GM23338 (cell line): ENCODE measurements around the gene SSH2. TPM values are rescaled to one million over a fixed set of nuclear protein-coding genes. Genes with fewer than 3 reads are reported as not detected.

Source experiments
- ATAC-seq: fragments of 200-7000 bp; cut with Tn5 transposase; 3 replicates; pipeline ENCODE4 v1.9.1; 2020
- DNase-seq: peaks from one replicate; pipeline ENCODE4 v3.0.0-alpha.2; 2015; ENCODE audit warnings: low spot score
- H2AFZ ChIP-seq: fragments of 200-600 bp; sonication (generic); 2 replicates; pipeline ENCODE4 v1.8.0; 2016; ENCODE audit warnings: antibody characterized with exemption, mild to moderate bottlenecking, moderate library complexity
- H3F3A ChIP-seq: fragments of 200-600 bp; sonication (generic); replicated peaks from 2 replicates; pipeline ENCODE4 v1.8.0; 2017; ENCODE audit warnings: antibody characterized with exemption, mixed run types, low read depth
- H3K27ac ChIP-seq: fragments of 200-600 bp; sonication (generic); 2 replicates; pipeline ENCODE4 v1.6.1; 2016; ENCODE audit warnings: low read depth
- H3K27me3 ChIP-seq: fragments of 200-600 bp; sonication (generic); 2 replicates; pipeline ENCODE4 v1.8.0; 2016; ENCODE audit warnings: mild to moderate bottlenecking, mixed run types, moderate library complexity; ENCODE audit not compliant: insufficient read depth
- H3K36me3 ChIP-seq: fragments of 200-600 bp; sonication (generic); 2 replicates; pipeline ENCODE4 v1.8.0; 2016; ENCODE audit warnings: mild to moderate bottlenecking; ENCODE audit not compliant: insufficient read depth
- H3K4me1 ChIP-seq: fragments of 200-600 bp; sonication (generic); 2 replicates; pipeline ENCODE4 v1.8.0; 2016; ENCODE audit warnings: mild to moderate bottlenecking, moderate library complexity; ENCODE audit not compliant: insufficient read depth
- H3K4me2 ChIP-seq: fragments of 200-600 bp; sonication (generic); 2 replicates; pipeline ENCODE4 v1.7.1; 2017; ENCODE audit warnings: mixed run types
- H3K4me3 ChIP-seq: fragments of 200-600 bp; sonication (generic); 2 replicates; pipeline ENCODE4 v1.6.1; 2016; ENCODE audit warnings: mixed run types
- H3K79me2 ChIP-seq: fragments of 200-600 bp; sonication (generic); replicated peaks from 2 replicates; pipeline ENCODE4 v1.8.0; 2017; ENCODE audit warnings: mild to moderate bottlenecking; ENCODE audit not compliant: insufficient read depth
- H3K9me2 ChIP-seq: fragments of 200-600 bp; sonication (generic); 2 replicates; pipeline ENCODE4 v1.8.0; 2017; ENCODE audit not compliant: insufficient read depth
- H4K20me1 ChIP-seq: fragments of 200-600 bp; sonication (generic); replicated peaks from 2 replicates; pipeline ENCODE4 v1.8.0; 2017; ENCODE audit warnings: mild to moderate bottlenecking; ENCODE audit not compliant: insufficient read depth
- H3K27ac Mint-ChIP-seq: 2 replicates; pipeline ENCODE4 v1.8.0; 2020; ENCODE audit warnings: inconsistent platforms, mild to moderate bottlenecking, moderate library complexity, mixed read lengths
- H3K27me3 Mint-ChIP-seq: 3 replicates; pipeline ENCODE4 v1.8.0; 2022; ENCODE audit warnings: low read depth, mild to moderate bottlenecking, moderate library complexity, mixed read lengths, inconsistent platforms; ENCODE audit not compliant: insufficient read depth, poor library complexity
- H3K36me3 Mint-ChIP-seq: 3 replicates; pipeline ENCODE4 v1.8.0; 2021; ENCODE audit warnings: low read depth, mild to moderate bottlenecking, inconsistent platforms, moderate library complexity, mixed read lengths
- H3K4me1 Mint-ChIP-seq: 3 replicates; pipeline ENCODE4 v1.8.0; 2020; ENCODE audit warnings: mild to moderate bottlenecking, inconsistent platforms, mixed read lengths
- H3K4me3 Mint-ChIP-seq: 3 replicates; pipeline ENCODE4 v1.8.0; 2021; ENCODE audit warnings: moderate library complexity, mild to moderate bottlenecking, inconsistent platforms, mixed read lengths
- H3K9me3 Mint-ChIP-seq: 3 replicates; pipeline ENCODE4 v1.8.0; 2020; ENCODE audit warnings: moderate library complexity, mild to moderate bottlenecking, inconsistent platforms, mixed read lengths
- CREB1 ChIP-seq: fragments of 250-450 bp; sonication (Bioruptor Pico); IDR thresholded peaks from 2 replicates; pipeline ENCODE4 v1.5.0; 2020; ENCODE audit warnings: low read depth, mild to moderate bottlenecking, moderate library complexity
- JUNB ChIP-seq: IDR thresholded peaks from one replicate; pipeline ENCODE4 v1.6.1; 2016; ENCODE audit warnings: antibody characterized with exemption; ENCODE audit not compliant: unreplicated experiment
- STAT1 ChIP-seq: IDR thresholded peaks from one replicate; pipeline ENCODE4 v1.6.1; 2016; ENCODE audit warnings: antibody characterized with exemption; ENCODE audit not compliant: unreplicated experiment
- ZNF331 ChIP-seq: fragments of 250-450 bp; sonication (Bioruptor Pico); IDR thresholded peaks from 2 replicates; pipeline ENCODE4 v1.5.0; 2020; ENCODE audit warnings: low read depth, mild to moderate bottlenecking, moderate library complexity
- polyA plus RNA-seq: library from polyadenylated mRNA; unstranded; fragments of >200 nt; fragmentation: Nextera tagmentation; extraction: Ambion mirVana; gene quantifications from 2 replicates; pipeline ENCODE4 v1.2.1, GENCODE V29; 2016
- total RNA-seq: library from RNA; depleted of rRNA; stranded (reverse); fragments of >200 nt; shearing (Covaris generic); gene quantifications from 2 replicates; pipeline ENCODE4 v1.2.3, GENCODE V29; 2014
- TF ChIP-seq, protein P1 (sequence below): fragments of 250-450 bp; sonication (Bioruptor Pico); IDR thresholded peaks from 2 replicates; pipeline ENCODE4 v1.5.0; 2020; ENCODE audit warnings: mild to moderate bottlenecking, moderate library complexity
- TF ChIP-seq, protein P2 (sequence below), 2 experiments: fragments of 200-600 bp in 1 of 2; sonication (generic) in 1 of 2; conservative IDR thresholded peaks; 2 replicates each; pipeline versions ENCODE4 v1.5.1 to v1.6.1; 2016 to 2017; ENCODE audit warnings: antibody characterized with exemption in 2 of 2, low read depth in 2 of 2, mild to moderate bottlenecking in 2 of 2, moderate library complexity in 1 of 2

The SSH2 gene
- total and polyA plus RNA-seq, 2 experiments from 2014 or later: 9.9 to 12.1 TPM

- TF ChIP-seq, protein P1, sequence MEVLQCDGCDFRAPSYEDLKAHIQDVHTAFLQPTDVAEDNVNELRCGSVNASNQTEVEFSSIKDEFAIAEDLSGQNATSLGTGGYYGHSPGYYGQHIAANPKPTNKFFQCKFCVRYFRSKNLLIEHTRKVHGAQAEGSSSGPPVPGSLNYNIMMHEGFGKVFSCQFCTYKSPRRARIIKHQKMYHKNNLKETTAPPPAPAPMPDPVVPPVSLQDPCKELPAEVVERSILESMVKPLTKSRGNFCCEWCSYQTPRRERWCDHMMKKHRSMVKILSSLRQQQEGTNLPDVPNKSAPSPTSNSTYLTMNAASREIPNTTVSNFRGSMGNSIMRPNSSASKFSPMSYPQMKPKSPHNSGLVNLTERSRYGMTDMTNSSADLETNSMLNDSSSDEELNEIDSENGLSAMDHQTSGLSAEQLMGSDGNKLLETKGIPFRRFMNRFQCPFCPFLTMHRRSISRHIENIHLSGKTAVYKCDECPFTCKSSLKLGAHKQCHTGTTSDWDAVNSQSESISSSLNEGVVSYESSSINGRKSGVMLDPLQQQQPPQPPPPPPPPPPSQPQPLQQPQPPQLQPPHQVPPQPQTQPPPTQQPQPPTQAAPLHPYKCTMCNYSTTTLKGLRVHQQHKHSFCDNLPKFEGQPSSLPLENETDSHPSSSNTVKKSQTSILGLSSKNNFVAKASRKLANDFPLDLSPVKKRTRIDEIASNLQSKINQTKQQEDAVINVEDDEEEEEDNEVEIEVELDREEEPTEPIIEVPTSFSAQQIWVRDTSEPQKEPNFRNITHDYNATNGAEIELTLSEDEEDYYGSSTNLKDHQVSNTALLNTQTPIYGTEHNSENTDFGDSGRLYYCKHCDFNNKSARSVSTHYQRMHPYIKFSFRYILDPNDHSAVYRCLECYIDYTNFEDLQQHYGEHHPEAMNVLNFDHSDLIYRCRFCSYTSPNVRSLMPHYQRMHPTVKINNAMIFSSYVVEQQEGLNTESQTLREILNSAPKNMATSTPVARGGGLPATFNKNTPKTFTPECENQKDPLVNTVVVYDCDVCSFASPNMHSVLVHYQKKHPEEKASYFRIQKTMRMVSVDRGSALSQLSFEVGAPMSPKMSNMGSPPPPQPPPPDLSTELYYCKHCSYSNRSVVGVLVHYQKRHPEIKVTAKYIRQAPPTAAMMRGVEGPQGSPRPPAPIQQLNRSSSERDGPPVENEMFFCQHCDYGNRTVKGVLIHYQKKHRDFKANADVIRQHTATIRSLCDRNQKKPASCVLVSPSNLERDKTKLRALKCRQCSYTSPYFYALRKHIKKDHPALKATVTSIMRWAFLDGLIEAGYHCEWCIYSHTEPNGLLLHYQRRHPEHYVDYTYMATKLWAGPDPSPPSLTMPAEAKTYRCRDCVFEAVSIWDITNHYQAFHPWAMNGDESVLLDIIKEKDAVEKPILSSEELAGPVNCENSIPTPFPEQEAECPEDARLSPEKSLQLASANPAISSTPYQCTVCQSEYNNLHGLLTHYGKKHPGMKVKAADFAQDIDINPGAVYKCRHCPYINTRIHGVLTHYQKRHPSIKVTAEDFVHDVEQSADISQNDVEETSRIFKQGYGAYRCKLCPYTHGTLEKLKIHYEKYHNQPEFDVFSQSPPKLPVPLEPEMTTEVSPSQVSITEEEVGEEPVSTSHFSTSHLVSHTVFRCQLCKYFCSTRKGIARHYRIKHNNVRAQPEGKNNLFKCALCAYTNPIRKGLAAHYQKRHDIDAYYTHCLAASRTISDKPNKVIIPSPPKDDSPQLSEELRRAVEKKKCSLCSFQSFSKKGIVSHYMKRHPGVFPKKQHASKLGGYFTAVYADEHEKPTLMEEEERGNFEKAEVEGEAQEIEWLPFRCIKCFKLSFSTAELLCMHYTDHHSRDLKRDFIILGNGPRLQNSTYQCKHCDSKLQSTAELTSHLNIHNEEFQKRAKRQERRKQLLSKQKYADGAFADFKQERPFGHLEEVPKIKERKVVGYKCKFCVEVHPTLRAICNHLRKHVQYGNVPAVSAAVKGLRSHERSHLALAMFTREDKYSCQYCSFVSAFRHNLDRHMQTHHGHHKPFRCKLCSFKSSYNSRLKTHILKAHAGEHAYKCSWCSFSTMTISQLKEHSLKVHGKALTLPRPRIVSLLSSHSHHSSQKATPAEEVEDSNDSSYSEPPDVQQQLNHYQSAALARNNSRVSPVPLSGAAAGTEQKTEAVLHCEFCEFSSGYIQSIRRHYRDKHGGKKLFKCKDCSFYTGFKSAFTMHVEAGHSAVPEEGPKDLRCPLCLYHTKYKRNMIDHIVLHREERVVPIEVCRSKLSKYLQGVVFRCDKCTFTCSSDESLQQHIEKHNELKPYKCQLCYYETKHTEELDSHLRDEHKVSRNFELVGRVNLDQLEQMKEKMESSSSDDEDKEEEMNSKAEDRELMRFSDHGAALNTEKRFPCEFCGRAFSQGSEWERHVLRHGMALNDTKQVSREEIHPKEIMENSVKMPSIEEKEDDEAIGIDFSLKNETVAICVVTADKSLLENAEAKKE (CRISPR knock-in tag): no peak
- TF ChIP-seq STAT1 (no peak), ZNF331 (CRISPR knock-in tag) (no peak)
Measured at GRCh38 chr17:29968271-29968670, 38.2 kb upstream of the SSH2 start (continued).

DNA sequence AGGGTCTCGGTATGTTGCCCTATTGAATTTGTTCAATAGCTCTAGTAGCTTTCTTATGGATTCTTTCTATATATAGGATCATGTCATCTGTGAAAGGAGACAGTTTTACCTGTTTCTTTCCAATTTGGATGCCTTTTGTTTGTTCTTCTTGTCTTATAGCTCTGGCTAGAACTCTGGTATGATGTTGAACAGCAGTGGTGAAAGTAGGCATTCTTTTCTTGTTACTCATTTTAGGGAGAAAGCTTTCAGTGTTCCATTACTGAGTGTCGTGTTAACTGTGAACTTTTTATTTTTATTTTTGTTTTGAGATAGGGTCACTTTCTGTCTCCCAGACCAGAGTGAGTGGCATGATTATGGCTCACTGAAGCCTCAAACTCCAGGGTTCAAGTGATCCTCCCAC, 32.6 kb upstream of the SSH2 start:
- Histone ChIP-seq H4K20me1 (no peaks in the 10 kb centered on the region), H3K4me2 (no peak overlapping the region), H3K27me3 (no peaks in the 10 kb centered on the region), H3K36me3 (no peaks in the 10 kb centered on the region), H3K27ac (no peak overlapping the region), H3F3A (no peaks in the 10 kb centered on the region), H3K4me3 (no peak overlapping the region), H3K9me2 (no peaks in the 10 kb centered on the region), H2AFZ (no peak overlapping the region), H3K4me1 (no peaks in the 10 kb centered on the region), H3K79me2 (no peaks in the 10 kb centered on the region)
- no peak for ATAC-seq
- peaks cover 6% of the 10 kb centered on the region; the same call in 1 of the 3 replicates for H3K4me1 Mint-ChIP-seq
- peaks cover 3% of the 10 kb centered on the region for H3K27me3 Mint-ChIP-seq
- H3K4me3 Mint-ChIP-seq: no peak overlapping the region
- TF ChIP-seq, protein P1 (CRISPR knock-in tag): no peak
- TF ChIP-seq CREB1: no peak
- TF ChIP-seq, protein P2, sequence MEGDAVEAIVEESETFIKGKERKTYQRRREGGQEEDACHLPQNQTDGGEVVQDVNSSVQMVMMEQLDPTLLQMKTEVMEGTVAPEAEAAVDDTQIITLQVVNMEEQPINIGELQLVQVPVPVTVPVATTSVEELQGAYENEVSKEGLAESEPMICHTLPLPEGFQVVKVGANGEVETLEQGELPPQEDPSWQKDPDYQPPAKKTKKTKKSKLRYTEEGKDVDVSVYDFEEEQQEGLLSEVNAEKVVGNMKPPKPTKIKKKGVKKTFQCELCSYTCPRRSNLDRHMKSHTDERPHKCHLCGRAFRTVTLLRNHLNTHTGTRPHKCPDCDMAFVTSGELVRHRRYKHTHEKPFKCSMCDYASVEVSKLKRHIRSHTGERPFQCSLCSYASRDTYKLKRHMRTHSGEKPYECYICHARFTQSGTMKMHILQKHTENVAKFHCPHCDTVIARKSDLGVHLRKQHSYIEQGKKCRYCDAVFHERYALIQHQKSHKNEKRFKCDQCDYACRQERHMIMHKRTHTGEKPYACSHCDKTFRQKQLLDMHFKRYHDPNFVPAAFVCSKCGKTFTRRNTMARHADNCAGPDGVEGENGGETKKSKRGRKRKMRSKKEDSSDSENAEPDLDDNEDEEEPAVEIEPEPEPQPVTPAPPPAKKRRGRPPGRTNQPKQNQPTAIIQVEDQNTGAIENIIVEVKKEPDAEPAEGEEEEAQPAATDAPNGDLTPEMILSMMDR (conservative IDR thresholded peaks at IDR 0.05; ENCODE audit: low read depth in 2 of 2): no peak
- no peak for TF ChIP-seq JUNB
- H3K9me3 Mint-ChIP-seq: no peaks in the 10 kb centered on the region
- DNase-seq: no peak
- no peaks in the 10 kb centered on the region for H3K36me3 Mint-ChIP-seq
- no peak overlapping the region for H3K27ac Mint-ChIP-seq
